Erythroblast (primary cell): ENCODE measurements around the gene KDM2A.
A peak's percentile ranks its signal among the peaks of the same experiment; 100 is the strongest.

ENCODE experiments used
- DNase-seq, 2 experiments: peaks; one replicate each; lab custom pipeline; 2025; lab: John Stamatoyannopoulos, UW
- GATA1 ChIP-seq: IDR thresholded peaks from 2 replicates; pipeline ENCODE4 v1.6.1; 2011; ENCODE audit warnings: low read depth, mild to moderate bottlenecking, control low read depth, low read length, moderate library complexity
- POLR2A ChIP-seq: IDR thresholded peaks from 2 replicates; pipeline ENCODE4 v1.6.1; 2011; ENCODE audit warnings: mild to moderate bottlenecking, low read length

KDM2A gene

DNA sequence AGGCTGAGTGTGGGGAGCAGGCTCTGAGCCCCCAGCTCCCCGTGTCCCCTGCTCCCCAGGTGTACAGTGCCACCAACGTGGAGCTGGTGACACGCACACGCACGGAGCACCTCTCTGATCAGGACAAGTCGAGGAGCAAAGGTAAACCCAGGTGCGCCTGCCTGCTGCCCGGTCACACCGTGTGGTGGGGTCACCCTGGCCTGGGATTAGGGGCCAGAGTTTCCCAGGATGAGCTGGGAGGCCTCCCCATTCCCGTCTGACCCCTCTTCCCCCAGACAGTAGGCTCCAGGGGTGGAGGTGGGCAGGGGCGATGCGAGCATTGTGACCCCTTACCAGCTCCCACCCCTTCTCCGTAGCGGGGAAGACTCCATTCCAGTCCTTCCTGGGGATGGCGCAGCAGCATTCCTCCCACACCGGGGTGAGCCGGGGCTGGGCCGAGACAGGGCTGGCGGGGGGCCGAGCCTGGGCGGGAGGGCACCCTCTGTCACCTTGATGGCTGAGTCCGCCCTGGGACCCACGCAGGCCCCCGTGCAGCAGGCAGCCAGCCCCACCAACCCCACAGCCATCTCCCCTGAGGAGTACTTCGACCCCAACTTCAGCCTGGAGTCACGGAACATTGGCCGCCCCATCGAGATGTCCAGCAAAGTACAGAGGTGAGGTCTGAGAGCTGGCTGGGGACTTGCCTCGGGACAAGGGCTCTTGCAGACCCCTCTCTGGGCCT is 180.6 kb downstream of the KDM2A start:
- TF ChIP-seq GATA1 (no peak), POLR2A (no peak)
- no peak for DNase-seq

DNA sequence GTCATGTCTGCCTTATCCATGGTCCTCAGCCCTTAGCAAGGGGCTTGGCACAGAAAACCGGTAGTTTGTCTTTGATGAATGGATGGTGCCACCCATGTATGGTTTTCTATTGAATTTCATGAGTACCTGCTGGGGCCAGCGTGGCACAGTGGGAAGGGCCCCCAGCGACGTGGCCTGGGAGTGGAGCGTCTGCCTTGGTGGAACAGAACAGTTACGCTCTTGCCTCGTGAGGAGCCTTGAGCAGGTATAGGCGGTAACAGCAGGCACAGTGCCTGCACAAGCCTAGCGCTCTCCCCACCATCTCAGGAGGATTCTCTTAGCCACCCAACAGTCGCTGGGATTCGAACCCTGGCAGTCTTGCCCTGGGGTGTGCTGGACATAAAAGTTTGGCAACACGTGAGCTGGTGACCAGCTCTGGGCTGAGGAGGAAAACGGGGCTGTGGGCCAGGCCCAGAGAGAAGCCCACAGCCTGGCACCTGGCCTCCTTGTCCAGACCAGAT is 181.2 kb downstream of the KDM2A start:
- TF ChIP-seq POLR2A (no peak), GATA1 (no peak)
- no peak for DNase-seq

DNA sequence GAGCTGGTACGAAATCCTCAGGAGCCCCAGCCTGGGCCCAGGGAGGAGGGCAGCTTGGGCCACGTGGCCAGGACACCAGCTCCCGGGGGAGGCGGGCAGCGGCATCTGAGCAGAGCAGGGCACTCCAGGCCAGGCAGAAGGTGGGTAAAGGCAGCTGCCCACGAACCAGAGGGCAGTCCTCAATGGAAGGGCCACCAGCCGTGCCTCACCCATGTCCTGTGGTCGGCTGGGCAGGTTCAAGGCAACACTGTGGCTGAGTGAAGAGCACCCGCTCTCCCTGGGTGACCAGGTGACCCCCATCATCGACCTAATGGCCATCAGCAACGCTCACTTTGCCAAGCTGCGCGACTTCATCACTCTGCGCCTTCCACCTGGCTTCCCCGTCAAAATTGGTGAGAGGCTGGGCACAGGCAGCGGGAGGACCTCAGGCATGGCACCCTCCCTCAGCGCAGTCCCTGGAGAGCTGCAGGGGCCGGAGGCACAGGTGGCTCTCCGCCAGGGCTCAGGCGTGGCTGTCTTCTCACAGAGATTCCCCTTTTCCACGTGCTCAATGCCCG is 181.8 kb downstream of the KDM2A start:
- TF ChIP-seq GATA1, result no peak
- no peak for TF ChIP-seq POLR2A
- no peak for DNase-seq

DNA sequence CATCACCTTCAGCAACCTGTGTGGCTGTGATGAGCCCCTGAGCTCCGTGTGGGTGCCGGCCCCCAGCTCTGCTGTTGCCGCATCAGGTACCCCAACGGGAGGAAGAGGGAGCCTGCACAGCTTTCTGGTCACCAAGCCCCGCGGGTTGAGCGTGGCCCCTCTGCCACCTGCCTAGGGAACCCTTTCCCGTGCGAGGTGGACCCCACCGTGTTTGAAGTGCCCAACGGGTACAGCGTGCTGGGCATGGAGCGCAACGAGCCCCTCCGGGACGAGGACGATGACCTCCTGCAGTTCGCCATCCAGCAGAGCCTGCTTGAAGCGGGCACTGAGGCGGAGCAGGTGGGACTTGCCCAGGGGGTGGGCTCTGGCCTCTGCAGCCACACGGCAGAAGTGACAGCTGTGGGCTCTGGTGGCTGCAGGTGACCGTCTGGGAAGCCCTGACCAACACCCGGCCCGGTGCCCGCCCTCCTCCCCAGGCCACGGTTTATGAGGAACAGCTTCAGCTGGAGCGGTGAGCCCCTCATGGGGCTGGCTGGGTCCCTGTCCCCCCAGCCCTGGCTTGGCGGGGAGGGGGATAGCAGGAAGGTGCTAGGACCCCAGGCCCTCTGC is 182.4 kb downstream of the KDM2A start:
- DNase-seq, result no peak
- TF ChIP-seq GATA1, result no peak
- no peak for TF ChIP-seq POLR2A

DNA sequence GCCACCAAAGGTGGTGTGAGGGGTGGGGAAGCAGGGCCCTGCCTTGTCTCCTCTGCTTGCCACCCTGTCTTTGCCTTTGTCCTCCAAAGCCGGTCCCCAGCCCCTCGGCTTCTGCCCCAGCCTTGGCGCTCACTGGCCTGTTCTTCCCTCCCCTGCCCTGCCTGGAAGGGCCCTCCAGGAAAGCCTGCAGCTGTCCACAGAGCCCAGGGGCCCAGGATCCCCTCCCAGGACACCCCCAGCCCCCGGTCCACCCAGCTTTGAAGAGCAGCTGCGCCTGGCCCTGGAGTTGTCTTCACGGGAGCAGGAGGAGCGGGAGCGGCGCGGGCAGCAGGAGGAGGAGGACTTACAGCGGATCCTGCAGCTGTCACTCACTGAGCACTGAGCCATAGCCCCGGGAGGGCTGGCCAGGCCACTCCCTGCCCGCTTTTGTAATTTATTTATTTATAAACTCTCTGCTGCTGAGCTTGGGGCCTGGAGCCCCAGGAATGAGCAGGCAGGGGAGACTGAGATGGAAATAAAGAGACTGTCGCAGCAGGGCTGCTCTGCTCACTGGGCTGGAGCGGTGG is 183.0 kb downstream of the KDM2A start:
- TF ChIP-seq GATA1 (no peak), POLR2A (no peak)
- DNase-seq, result no peak

DNA sequence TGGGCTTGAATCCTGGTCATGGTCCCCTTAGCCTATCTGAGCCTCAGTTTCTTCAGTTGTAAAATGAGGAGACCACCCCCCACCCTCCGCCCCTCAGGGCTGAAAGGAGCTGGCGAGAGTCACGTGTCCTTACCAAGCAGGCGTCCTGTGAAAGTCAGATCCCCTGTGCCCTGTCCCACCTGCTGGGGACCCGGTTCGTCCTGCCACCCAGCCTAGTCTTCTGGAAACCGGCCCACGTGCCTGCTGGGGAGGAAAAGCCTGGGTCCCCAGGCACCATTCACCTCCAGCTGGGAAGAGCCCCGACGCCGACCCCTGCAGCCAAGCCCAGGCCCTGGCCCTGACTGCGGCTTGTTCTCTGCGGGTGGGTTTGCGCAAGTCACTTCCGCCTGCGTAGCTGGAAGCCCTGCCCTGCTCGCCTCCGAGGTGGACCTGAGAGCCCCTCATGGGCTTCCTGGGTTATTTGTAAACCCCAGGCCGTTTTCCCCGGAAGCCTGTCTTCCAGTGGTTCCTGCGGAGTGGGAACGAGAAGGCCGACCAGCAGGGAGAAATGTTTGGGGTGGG is 183.6 kb downstream of the KDM2A start:
- TF ChIP-seq GATA1 (no peak), POLR2A (no peak)
- no peak for DNase-seq

DNA sequence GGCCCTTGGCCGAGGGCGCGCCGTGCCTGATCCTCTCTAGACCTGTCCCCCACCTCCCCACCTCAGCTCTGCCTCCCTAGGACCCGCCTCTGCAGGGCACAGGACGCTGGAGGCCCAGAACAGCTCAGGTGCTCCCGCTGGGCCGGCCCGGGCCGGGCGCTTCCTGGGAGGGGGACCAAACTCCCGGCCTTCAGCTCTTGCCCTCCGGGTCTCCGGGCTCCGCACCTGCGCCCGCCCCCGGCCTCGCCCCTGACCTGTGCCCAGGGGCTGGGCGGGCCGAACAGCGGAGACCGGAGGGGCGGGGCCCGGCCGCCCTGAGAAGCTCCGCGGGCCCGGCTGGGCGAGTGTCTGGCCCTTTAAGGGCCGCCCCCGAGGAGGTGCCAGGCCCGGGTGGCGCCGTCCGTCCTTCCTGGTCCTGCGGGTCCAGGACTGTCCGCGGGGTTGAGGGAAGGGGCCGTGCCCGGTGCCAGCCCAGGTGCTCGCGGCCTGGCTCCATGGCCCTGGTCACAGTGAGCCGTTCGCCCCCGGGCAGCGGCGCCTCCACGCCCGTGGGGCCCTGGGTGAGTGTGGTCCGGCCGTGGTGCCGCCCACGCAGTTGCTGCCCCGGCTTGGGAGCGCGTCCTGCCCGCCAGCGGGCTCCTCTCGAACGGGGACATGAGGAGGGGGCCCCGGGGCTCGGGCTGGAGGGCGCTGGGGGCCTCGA is 184.2 kb downstream of the KDM2A start, which contains the start of gene SSH3:
SSH3 (plus strand) TSS at position 399 of the 703 bp plus-strand sequence; CDS start at position 495, 96 bp downstream.
- TF ChIP-seq POLR2A (no peak), GATA1 (no peak)
- peak; percentile 69 to 72 for DNase-seq

DNA sequence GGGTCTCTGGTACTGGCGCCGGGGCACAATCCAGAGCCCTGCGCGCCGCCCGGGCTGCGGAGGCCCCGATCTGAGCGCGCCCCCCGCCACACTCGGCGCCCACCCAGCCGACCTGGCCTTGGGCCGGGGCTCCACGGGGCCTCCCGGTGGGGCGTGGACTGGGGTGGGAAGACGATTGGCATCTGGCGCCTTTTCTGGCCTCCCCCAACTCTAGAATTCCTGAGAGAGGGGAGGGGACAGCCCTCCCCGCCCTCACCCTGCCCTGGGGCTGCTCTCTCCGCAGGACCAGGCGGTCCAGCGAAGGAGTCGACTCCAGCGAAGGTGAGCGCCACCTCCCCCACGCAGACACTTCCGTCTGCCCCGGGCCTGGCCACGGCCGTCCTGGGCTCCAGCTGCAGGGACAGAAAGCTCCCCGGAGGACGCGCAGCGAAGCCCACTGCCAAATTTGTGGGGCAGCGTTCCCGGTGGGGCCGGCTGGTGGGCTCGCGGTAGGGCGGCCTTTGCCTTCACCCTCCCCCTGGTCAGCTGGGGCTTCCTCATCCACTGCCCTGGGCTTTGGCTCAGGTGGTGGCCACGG is 184.9 kb downstream of the KDM2A start:
- TF ChIP-seq POLR2A (no peak), GATA1 (no peak)
- no peak for DNase-seq

DNA sequence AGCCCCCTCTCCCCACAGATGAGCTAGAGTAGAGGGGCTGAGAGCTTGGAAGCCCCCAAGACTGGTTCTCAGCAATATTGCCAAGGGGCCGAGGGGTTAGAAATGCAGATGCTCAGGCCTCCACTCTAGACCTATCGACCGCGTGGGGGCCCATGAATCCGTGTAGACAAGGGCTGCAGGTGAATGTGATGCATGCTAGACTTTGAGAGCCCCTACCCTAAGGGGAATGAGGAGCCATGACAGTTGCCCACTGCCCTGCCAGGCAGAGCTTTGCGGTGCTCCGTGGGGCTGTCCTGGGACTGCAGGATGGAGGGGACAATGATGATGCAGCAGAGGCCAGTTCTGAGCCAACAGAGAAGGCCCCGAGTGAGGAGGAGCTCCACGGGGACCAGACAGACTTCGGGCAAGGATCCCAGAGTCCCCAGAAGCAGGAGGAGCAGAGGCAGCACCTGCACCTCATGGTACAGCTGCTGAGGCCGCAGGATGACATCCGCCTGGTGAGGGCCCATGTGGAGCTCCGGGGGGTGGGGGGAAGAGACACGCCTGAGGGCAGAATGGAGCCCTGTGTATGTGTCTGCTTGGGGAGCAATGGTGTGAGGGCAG is 185.5 kb downstream of the KDM2A start:
- TF ChIP-seq GATA1, result no peak

DNA sequence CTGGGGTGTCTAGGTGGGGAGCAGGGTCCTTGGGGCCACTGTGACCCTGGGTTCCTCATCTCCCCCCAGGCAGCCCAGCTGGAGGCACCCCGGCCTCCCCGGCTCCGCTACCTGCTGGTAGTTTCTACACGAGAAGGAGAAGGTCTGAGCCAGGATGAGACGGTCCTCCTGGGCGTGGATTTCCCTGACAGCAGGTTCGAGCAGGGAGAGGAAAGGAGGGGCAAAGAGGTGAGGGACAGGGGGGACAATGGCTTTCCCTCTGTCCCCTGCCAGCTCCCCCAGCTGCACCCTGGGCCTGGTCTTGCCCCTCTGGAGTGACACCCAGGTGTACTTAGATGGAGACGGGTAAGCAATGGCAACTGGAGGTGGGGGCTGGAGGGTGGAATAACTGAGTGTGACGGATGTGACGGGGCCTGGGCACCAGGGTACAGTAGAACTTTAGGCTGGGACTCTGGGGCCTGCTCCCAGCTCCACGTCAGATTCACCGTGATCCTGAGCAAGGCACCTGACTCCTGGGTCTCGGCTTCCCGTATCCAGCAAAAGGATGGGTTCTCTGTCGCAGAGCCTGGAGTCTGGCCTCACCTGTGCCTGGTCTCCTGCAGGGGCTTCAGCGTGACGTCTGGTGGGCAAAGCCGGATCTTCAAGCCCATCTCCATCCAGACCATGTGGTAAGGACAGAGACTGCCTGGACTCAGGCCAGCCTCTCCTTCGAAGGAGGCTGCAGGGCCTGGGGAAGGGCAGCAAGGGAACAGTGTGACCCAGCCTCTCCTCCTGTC is 187.9 kb downstream of the KDM2A start:
- no peak for DNase-seq
- TF ChIP-seq GATA1, result no peak
- TF ChIP-seq POLR2A, result no peak

More for the DNA sequence above, 185.5 kb downstream of the KDM2A start:
- no peak for DNase-seq

DNA sequence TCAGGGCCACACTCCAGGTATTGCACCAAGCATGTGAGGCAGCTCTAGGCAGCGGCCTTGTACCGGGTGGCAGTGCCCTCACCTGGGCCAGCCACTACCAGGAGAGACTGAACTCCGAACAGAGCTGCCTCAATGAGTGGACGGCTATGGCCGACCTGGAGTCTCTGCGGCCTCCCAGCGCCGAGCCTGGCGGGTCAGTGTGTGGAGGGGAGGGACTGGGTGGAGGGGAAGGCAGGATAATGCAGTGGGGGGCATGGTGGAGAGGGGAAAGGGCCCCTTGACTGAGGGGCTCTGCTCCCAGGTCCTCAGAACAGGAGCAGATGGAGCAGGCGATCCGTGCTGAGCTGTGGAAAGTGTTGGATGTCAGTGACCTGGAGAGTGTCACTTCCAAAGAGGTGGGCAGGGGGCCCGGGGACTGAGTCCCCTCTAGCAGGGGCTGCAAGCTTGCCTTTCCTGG is 188.5 kb downstream of the KDM2A start:
- no peak for TF ChIP-seq POLR2A
- no peak for TF ChIP-seq GATA1
- no peak for DNase-seq
